ENCODE results near the gene TSPAN5.
A peak's percentile ranks its signal among the peaks of the same experiment; 100 is the strongest.
"Not testable (repeated sequence)": the region's sequence is repeated elsewhere in the genome, so short reads cannot be mapped to it uniquely, and the experiment has no call there.

The TSPAN5 gene

DNA sequence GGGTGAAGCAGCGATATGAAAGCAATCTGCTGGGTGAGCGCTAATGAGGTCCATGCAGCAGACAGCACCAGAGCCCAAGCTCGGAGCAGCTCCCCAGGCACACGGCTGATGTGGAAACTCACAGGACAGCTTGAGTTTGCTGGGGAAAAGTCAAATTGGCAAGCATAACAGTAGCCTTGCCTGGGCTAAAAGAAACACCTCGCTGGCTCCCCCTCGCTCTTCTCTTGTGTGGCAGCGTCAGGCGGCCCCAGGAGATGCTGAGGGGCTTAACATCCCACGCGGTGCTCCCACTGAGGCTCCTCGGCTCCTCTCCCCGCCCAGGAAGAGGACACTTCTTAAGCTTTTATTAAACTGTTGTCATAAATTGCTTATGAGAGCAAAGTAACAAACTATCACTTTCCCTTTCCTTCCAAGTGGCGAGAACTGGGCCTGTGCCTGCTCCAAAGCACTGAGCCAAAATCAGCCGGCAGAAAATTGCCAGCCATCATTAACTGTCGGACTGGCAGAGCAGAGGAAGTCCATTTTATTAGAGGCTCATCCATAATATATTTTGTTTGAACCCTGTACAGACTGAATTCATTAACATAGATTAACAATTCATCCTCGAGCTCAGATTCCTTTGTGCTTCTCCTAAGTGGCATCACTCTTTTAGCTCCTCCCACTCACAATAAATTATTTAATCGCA lies 111.4 kb downstream of the TSPAN5 start:
- no peak for DNase-seq (ENCODE audit: low spot score)

DNA sequence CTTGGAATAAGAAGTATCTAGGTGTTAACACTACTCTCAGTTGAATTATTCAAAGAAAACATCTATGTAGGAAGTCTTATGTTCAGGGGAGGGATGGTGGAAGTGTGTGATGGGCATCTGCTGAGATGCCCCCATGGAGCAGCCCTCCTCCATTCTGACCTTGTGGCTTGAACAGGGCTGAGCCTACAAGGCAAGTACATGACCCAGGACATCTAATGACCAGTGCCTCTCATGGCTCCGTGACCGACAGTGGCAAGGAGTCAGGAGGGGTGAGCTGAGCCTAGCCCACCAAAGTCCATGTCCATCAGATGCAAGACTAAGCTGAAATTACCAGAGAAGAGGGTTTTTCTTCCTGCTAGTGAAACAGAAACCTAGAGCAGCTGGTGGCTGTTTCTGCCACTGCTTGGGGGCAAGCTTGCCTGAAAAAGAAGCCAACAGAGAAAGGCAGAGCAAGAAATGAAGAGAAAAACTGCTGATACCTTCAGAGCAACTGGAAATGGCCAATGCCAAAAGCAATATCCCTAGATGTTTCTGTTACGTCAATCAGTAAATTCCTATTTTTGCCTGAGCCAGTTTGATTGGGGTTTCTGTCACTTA lies 113.5 kb downstream of the TSPAN5 start:
- no peak for DNase-seq (ENCODE audit: low spot score)

GRCh38 chr4:98544141-98544817 lies 114.1 kb downstream of the TSPAN5 start:
- no peak for DNase-seq (ENCODE audit: low spot score)

GRCh38 chr4:98542011-98542410 lies 116.4 kb downstream of the TSPAN5 start:
- DNase-seq (ENCODE audit: low spot score) = no peak

DNA sequence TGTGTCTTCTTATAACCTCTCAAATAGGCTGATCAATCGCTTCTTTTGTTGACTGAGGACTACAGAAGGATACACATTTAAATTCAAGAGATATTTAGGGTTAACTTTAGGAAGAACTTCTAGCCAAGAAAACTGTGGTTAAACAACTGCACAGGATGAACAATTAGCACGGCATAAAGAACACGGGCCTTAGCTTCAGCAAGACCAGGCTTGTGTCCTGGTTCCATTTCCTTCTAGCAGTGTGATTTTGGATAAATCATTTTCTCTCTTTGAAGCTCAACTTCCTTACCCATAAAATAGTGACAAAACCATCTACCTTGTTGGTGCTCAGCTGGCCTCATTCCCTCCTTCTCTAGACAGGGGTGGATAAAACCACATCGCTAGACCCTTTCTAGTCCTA lies 117.6 kb downstream of the TSPAN5 start:
- DNase-seq (ENCODE audit: low spot score) = no peak

DNA sequence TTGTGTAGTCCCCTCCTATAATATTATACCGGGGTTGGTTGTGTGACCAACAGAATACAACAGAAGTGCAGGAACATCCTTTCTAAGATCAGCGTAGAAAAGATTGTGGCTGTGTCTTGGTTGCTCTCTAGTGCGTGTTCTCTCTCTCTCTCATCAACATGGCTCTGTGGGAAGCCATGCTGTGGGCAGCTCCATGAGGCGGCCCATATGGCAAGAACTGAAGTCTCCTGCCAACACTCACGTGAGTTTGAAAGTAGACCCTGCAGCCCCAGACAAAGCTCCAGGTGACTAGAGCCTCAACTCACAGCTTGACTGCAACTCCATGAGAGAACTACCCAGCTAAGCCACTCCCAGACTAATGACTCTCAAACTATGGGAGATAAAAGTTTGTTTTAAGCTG lies 118.7 kb downstream of the TSPAN5 start:
- no peak for DNase-seq (ENCODE audit: low spot score)

DNA sequence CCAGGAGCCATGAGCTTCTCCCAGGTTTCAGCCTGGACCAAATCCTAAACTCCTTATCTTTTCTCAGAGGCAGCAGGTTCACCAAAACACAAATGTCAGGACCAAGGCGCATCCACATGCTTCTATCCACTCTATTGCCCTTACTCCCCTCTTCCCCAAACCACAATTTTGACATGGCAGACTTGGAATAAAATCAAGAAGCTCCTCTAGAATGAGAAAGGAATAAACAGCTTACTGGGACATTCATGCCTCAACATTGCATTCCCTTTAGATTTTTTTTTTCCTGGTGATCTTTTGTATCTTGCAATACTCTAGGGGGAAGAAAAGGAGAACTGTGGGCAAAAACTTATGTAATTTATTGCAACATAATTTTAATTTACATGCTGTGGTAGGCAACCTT lies 119.1 kb downstream of the TSPAN5 start:
- no peak for DNase-seq (ENCODE audit: low spot score)

- no peak for DNase-seq (ENCODE audit: low spot score)
Observed at GRCh38 chr4:98536631-98537030, 121.8 kb downstream of the TSPAN5 start.

- DNase-seq (ENCODE audit: low spot score) = not testable (repeated sequence)
Observed at GRCh38 chr4:98534146-98534545, 124.3 kb downstream of the TSPAN5 start.

GRCh38 chr4:98530572-98530971 lies 127.8 kb downstream of the TSPAN5 start:
- no peak for DNase-seq (ENCODE audit: low spot score)

DNA sequence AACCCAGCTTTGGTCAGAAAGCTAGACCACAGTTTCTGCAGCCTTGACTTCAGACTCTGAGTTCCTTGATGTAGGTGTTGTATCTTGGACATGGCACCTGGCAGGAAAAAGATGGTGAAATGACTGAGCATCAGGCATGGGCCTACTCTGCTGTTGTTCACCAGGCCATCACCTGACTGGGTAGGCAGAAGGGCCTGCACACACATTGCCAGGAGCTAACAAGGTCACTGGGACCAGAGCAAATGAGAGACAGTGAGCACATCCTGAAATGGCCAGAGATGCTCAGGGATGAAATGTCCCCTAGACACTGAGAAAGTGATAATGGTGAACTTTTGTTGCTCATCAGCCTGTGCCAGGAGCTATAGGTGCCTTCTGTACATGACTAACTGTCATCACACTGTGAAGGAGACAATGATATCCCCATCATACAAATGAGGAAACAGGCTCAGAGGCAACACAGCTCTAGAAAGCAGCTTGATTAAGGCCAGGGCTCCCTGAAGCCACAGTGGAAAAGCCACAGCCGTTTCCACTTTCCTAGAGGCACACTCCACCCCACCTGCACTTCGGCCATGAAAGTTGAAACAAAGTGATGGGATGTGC lies 128.3 kb downstream of the TSPAN5 start:
- DNase-seq (ENCODE audit: low spot score) = no peak

DNA sequence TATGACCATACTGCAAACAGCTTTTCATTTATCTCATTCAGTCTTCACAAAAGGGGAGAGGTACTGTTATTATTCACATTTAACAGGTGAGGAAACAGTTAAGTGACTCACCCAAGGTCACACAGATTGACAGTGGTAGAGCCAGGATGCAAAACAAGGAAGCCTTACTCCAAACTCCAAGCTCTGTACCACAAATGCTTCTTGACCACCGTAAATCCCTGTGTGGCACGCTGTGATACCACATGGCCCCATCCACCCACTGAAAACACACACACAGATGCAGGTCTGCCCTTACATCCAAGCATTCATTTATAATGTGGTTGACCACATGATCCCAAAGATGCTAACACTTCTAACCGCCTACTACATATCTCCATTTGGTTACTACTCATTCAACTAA lies 129.5 kb downstream of the TSPAN5 start:
- DNase-seq (ENCODE audit: low spot score) = no peak

- DNase-seq (ENCODE audit: low spot score) = no peak
Observed at GRCh38 chr4:98527534-98528269, 130.7 kb downstream of the TSPAN5 start.

DNA sequence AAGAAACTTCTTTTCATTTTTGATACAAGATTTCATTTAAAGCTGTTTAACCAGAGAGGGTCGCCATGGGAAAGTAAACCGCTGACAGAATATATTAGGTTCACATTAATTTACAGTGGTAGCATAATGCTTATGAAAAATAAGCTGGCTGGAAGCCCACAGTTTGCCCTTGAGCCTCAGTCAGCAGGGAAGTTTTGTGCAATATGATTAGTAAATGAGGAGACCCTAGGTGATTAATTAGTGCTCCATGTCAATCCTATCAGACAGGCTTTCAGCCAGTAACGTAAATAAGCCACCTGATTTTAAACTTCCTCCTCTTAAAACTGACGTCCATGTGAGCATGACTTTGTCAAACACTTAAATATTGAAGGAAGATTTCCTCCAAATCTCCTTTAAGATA lies 134.2 kb downstream of the TSPAN5 start:
- DNase-seq (ENCODE audit: low spot score) = no peak

- DNase-seq (ENCODE audit: low spot score) = peak; percentile 95
Observed at GRCh38 chr4:98522636-98523395, 135.6 kb downstream of the TSPAN5 start.

GRCh38 chr4:98522062-98522461 lies 136.3 kb downstream of the TSPAN5 start:
- no peak for DNase-seq (ENCODE audit: low spot score)

DNA sequence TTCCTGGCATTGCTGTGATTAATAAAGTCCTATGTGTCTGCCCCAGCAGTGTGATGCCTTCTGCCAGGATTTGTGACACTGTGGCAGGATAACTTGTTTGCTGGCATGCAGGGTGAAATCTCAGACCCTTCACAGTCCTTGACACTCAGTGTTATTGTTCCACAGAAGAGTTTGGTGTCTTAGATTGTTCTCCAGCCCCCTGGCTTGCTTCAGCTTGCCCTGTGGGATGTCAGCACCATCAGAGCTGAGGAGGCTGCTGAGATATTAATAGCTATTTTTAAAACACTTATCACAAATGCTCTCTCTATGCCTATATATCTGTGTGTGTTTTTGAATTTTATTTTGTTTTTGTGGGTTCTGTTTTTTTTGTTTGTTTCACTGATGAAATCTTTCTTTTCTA lies 136.9 kb downstream of the TSPAN5 start:
- no peak for DNase-seq (ENCODE audit: low spot score)

DNA sequence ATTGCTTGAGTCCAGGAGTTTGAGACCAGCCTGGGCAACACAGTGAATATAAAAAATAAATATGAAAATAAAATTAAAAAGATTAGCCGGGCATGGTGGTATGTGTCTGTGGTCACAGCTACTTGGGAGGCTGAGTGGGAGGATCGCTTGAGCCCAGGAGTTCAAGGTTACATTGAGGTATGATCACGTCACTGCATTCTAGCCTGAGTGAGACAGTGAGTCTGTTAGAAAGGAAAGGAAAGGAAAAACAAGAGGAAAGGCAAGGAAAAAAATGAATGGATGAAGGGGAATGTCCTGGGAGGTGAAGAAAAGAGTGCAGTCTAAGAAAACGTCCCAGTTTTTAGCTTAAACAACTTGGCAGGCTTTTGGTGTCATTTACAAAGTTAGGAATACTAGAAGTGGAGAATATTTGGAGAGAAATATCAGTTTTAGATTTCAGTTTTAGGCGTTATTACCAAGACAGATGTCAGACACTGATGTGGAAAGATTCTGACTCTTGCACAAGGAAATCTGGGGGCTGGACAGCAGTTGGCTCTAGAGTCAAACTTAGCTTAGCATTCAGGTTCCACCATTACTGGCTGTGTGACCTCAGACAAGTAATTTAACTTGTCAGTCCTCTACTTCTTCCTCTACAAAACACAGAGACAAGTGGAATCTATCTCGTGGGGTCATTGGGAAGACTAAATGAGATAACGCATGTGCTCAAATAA lies 139.0 kb downstream of the TSPAN5 start:
- DNase-seq (ENCODE audit: low spot score) = no peak

GRCh38 chr4:98518559-98519267 lies 139.7 kb downstream of the TSPAN5 start:
- no peak for DNase-seq (ENCODE audit: low spot score)

Measured in kidney capillary endothelial cell (primary cell).